ENCODE measurements around the gene EPB41L4A. TPM values are rescaled to one million over a fixed set of nuclear protein-coding genes. Genes with fewer than 3 reads are reported as not detected.

EPB41L4A gene
- polyA plus RNA-seq, 1 donor from 2014 or later, result 7.4 TPM

- no peaks in the 10 kb centered on the region for H3K9me2 ChIP-seq (ENCODE audit: insufficient read depth, low read length)
- H4K20me1 ChIP-seq (ENCODE audit: insufficient read depth), result no peaks in the 10 kb centered on the region
- TF ChIP-seq POLR2AphosphoS5 (IDR thresholded peaks at IDR 0.05) (no peak), SMC3 (conservative IDR thresholded peaks at IDR 0.05; ENCODE audit: poor library complexity) (no peak), TAF1 (IDR thresholded peaks at IDR 0.05; ENCODE audit: low read depth) (no peak), MXI1 (conservative IDR thresholded peaks at IDR 0.05; ENCODE audit: poor library complexity, severe bottlenecking) (no peak), CTCF (IDR thresholded peaks at IDR 0.05; ENCODE audit: poor library complexity, severe bottlenecking) (no peak), EZH2 (IDR thresholded peaks at IDR 0.05; ENCODE audit: borderline replicate concordance, insufficient read depth, low read length, poor library complexity, severe bottlenecking) (no peak), RAD21 (conservative IDR thresholded peaks at IDR 0.05) (no peak), EP300 (conservative IDR thresholded peaks at IDR 0.05; ENCODE audit: poor library complexity, severe bottlenecking) (no peak), REST (IDR thresholded peaks at IDR 0.05; ENCODE audit: borderline replicate concordance) (no peak)
- no peaks in the 10 kb centered on the region for H3F3A ChIP-seq (ENCODE audit: insufficient read depth, low read length, poor library complexity, severe bottlenecking)
- no peaks in the 10 kb centered on the region for H3K27me3 ChIP-seq (ENCODE audit: insufficient read depth, low read depth, low read length)
- H3K27ac ChIP-seq (ENCODE audit: low read length), result no peak overlapping the region
- H3K79me2 ChIP-seq (replicated peaks; ENCODE audit: insufficient read depth, low read length), result no peaks in the 10 kb centered on the region
- no peak overlapping the region for H3K4me2 ChIP-seq (ENCODE audit: low read length)
- H3K9me3 ChIP-seq (ENCODE audit: low read length), result no peaks in the 10 kb centered on the region
- H3K9ac ChIP-seq (ENCODE audit: low read length), result no peak overlapping the region
- no peak overlapping the region for H3K4me3 ChIP-seq (ENCODE audit: low read length)
- H3K36me3 ChIP-seq (ENCODE audit: insufficient read depth, low read length), result no peaks in the 10 kb centered on the region
- H2AFZ ChIP-seq (ENCODE audit: low read depth, low read length), result no peak overlapping the region
Observed at GRCh38 chr5:112205846-112206245, 213.2 kb downstream of the EPB41L4A start.

- TF ChIP-seq SMC3 (conservative IDR thresholded peaks at IDR 0.05; ENCODE audit: poor library complexity) (no peak), TAF1 (IDR thresholded peaks at IDR 0.05; ENCODE audit: low read depth) (no peak), POLR2AphosphoS5 (IDR thresholded peaks at IDR 0.05) (no peak), REST (IDR thresholded peaks at IDR 0.05; ENCODE audit: borderline replicate concordance) (no peak), MXI1 (conservative IDR thresholded peaks at IDR 0.05; ENCODE audit: poor library complexity, severe bottlenecking) (no peak), CTCF (IDR thresholded peaks at IDR 0.05; ENCODE audit: poor library complexity, severe bottlenecking) (no peak), EZH2 (IDR thresholded peaks at IDR 0.05; ENCODE audit: borderline replicate concordance, insufficient read depth, low read length, poor library complexity, severe bottlenecking) (no peak), EP300 (conservative IDR thresholded peaks at IDR 0.05; ENCODE audit: poor library complexity, severe bottlenecking) (no peak), RAD21 (conservative IDR thresholded peaks at IDR 0.05) (no peak)
- no peak overlapping the region for H3K27ac ChIP-seq (ENCODE audit: low read length)
- H3K27me3 ChIP-seq (ENCODE audit: insufficient read depth, low read depth, low read length), result no peaks in the 10 kb centered on the region
- H3K9me2 ChIP-seq (ENCODE audit: insufficient read depth, low read length), result no peaks in the 10 kb centered on the region
- no peak overlapping the region for H2AFZ ChIP-seq (ENCODE audit: low read depth, low read length)
- no peaks in the 10 kb centered on the region for H3K9me3 ChIP-seq (ENCODE audit: low read length)
- H3K4me3 ChIP-seq (ENCODE audit: low read length), result no peak overlapping the region
- no peaks in the 10 kb centered on the region for H3K36me3 ChIP-seq (ENCODE audit: insufficient read depth, low read length)
- no peaks in the 10 kb centered on the region for H4K20me1 ChIP-seq (ENCODE audit: insufficient read depth)
- H3K4me2 ChIP-seq (ENCODE audit: low read length), result no peak overlapping the region
- H3K9ac ChIP-seq (ENCODE audit: low read length), result no peak overlapping the region
- H3F3A ChIP-seq (ENCODE audit: insufficient read depth, low read length, poor library complexity, severe bottlenecking), result no peaks in the 10 kb centered on the region
- H3K79me2 ChIP-seq (replicated peaks; ENCODE audit: insufficient read depth, low read length), result no peaks in the 10 kb centered on the region
Observed at GRCh38 chr5:112203229-112203628, 215.8 kb downstream of the EPB41L4A start.

Data from neural cell (in vitro differentiated cells).